NCI-H82 treated with DMSO at 0.1 percent for 48 hours (cell line): ENCODE data around the gene CNOT6L.
A peak's percentile ranks its signal among the peaks of the same experiment; 100 is the strongest.
"Not testable (repeated sequence)": the region's sequence is repeated elsewhere in the genome, so short reads cannot be mapped to it uniquely, and the experiment has no call there.

Source experiments
- DNase-seq: peaks from one replicate; lab custom pipeline; 2025; ENCODE audit not compliant: unreplicated experiment; lab: John Stamatoyannopoulos, UW

CNOT6L gene

GRCh38 chr4:77818602-77819403, at the start of gene CNOT6L:
TSS of gene CNOT6L (minus strand) at chr4:77819368. CDS start at chr4:77819308, 60 bp downstream.
- no peak for DNase-seq

DNA sequence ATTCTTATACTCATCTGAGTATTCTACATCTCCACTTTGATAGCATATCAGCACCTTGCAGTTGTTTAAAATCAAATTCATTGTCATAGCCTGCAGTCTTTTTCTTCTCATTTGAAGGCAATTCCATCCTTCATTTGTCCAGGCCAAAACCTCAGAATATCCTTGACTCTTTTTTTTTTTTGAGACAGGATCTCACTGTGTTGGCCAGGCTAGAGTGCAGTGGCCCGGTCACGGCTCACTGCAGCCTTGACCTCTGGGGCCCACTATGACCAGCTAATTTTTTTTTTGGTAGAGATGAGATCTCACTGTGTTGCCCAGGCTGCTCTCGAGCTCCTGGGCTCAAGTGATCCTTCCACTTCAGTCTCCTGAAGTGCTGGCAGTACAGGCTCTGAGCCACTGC, 46.1 kb upstream of the CNOT6L start:
- DNase-seq = no peak

GRCh38 chr4:77863341-77863740, 44.2 kb upstream of the CNOT6L start:
- not testable (repeated sequence) for DNase-seq

DNA sequence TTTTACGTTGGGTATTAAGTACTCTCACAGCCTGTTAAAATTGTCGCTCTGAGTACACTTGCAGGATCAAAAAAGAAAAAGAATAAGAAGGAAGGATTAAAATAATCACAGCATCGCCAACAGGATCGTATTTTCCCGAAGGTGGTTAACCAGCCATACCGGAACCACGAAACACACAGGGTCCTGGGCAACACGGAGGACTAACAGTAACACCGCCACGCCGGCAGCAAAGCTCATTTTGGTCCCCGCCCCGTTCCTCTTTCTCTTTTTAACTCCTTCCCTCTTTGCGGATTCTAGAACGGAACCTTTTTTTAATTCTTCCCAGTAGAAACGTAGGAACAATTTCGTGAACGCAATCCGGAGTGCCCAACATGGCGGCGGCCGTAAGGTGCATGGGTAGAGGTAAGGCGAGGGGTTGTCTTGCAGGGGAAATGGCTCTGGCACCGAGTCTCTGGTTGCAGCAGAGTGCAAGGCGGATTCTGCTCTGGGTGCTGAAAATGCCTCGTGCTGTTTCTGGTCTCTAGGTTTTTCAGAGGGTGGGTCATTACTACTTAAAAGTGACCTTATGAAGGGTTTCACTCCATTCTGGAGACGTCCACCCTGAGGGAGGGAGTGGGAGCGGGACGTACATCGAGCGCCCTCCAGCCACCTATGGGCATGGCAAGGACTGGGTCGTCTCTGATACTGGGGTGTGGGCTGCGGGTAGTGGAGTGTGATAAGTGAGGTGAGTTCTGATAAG, 43.5 kb upstream of the CNOT6L start, which contains the start of gene MRPL1:
MRPL1 (plus strand) TSS at position 353 of the 739 bp plus-strand sequence; CDS start at position 372, 19 bp downstream.
- DNase-seq = peak; percentile 90

DNA sequence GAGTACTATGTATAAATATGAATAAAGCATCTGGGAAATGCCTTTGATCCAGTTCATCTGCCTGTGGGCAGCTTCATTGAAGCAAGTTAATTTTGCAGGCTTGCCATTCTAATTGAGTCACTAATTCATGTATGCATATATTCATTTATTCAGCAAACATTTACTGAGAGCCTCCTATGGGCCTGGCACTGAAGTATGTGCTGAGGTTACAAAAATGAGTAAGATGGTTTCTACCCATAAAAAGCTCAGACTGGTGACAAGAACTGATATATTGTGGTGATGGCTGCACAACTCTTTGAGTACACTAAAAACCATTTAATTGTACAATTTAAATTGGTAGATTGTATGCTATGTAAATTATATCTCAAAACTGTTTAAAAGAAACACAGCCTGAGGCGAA, 42.3 kb upstream of the CNOT6L start:
- no peak for DNase-seq

DNA sequence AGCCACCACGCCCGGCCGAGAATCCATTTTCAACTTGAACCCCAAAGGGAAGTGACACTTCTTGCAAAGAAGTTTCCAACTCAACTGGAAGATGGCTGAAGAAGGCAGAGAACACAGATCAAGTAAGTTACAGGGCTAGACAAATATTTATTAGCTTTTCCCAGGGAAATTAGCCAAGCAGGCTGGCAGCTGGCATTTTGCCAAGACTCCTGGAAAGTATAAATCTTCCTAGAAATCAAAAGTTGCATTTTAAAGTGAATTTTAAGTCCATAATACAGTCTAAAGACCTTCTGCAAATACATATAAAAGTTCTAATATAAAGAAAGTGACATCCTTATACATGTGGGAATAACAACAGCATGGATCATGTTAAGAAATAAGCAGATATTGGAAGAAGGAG, 40.1 kb upstream of the CNOT6L start:
- no peak for DNase-seq

GRCh38 chr4:77856152-77856551, 37.0 kb upstream of the CNOT6L start:
- no peak for DNase-seq

GRCh38 chr4:77854431-77855111, 35.4 kb upstream of the CNOT6L start:
- no peak for DNase-seq

- DNase-seq = no peak
Measured at GRCh38 chr4:77852892-77853495, 33.8 kb upstream of the CNOT6L start.

DNA sequence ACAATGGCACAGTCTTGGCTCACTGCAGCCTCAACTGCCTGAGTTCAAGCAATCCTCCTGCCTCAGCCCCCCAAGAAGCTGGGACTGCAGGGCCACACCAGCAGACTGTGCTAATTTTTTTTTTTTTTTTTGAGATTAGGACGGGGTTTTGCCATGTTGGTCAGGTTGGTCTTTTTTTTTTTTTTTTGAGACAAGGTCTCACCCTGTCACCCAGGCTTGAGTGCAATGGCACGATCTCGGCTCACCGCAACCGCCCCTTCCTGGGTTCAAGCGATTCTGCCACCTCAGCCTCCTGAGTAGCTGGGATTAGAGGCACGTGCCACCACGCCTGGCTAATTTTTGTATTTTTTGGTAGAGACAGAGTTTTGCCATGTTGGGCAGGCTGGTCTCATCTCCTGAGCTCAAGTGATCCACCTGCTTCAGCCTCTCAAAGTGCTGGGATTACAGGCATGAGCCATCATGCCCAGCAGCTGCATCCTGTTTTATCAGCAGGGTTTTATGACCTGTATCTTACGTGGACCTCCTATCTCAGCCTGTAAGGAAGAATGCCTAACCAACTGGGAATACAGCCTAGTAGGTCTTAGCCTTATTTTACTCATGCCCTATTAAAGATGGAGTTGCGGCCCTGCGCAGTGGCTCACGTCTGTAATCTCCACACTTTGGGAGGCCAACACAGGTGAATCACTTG, 30.3 kb upstream of the CNOT6L start:
- no peak for DNase-seq

- DNase-seq = no peak
Measured at GRCh38 chr4:77848508-77848907, 29.3 kb upstream of the CNOT6L start.

- no peak for DNase-seq
Measured at GRCh38 chr4:77845929-77846328, 26.8 kb upstream of the CNOT6L start.

GRCh38 chr4:77845400-77845799, 26.2 kb upstream of the CNOT6L start:
- DNase-seq = no peak

DNA sequence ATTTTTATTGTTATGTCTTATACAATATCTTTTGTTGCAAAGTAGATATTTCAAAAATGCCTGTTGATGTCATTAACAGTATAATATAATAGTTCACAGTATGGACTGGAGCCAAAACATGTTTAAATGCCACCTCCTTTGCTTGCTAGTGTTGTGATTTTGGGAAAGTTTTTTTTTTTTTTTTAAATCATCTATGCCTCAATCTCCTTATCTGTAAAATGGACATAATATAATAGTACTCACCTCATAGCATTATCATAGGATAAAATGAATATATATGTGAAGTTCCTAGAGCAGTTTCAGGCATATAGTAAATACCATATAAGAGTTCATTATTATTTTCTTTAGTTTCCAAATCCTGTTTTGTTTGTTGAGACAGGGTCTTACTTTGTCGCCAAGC, 25.2 kb upstream of the CNOT6L start:
- no peak for DNase-seq

- DNase-seq = no peak
Measured at GRCh38 chr4:77843628-77844027, 24.5 kb upstream of the CNOT6L start.

- no peak for DNase-seq
Measured at GRCh38 chr4:77834403-77834802, 15.2 kb upstream of the CNOT6L start.

- no peak for DNase-seq
Measured at GRCh38 chr4:77833126-77833724, 14.1 kb upstream of the CNOT6L start.

DNA sequence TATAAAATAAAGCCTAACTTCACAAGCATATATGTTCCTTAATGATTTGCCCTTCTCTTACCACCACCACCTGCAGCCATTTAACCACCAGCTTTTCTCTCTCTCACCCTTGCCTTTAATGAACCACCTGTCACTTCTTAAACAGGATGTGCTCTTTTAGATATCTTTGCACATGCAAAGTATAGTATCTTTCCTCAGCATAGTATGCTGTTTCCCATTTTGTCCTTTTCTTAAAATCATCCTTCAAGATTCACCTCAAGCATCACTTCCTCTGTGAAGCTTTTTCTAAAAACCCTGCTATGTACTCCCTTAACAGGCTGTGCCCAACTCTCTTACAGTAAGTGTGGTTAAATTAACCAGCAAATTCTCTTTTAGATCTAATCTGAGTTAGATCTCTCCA, 8.2 kb upstream of the CNOT6L start:
- no peak for DNase-seq

- no peak for DNase-seq
Measured at GRCh38 chr4:77826275-77826674, 7.1 kb upstream of the CNOT6L start.

- no peak for DNase-seq
Measured at GRCh38 chr4:77821775-77822174, 2.6 kb upstream of the CNOT6L start.
